HepG2 (cell line): ENCODE results near the gene METTL4. TPM values are rescaled to one million over a fixed set of nuclear protein-coding genes. Genes with fewer than 3 reads are reported as not detected.

Experiments
- AHDC1 ChIP-seq: sonication (generic); formaldehyde crosslinking; IDR thresholded peaks from 2 replicates; pipeline ENCODE4 v1.5.1; 2020; ENCODE audit warnings: mild to moderate bottlenecking, missing genetic modification reagents, borderline replicate concordance
- GRHL1 ChIP-seq: sonication (generic); formaldehyde crosslinking; conservative IDR thresholded peaks from 2 replicates; pipeline ENCODE4 v1.8.0; 2022; ENCODE audit warnings: missing genetic modification reagents
- MBD4 ChIP-seq: IDR thresholded peaks from 2 replicates; pipeline ENCODE4 v1.6.1; 2012; ENCODE audit warnings: low read length, inconsistent platforms, borderline replicate concordance
- SP140L ChIP-seq: sonication (generic); formaldehyde crosslinking; IDR thresholded peaks from 2 replicates; pipeline ENCODE4 v1.4.0; 2020; ENCODE audit warnings: missing genetic modification reagents, borderline replicate concordance
- polyA plus RNA-seq, 8 experiments: library from polyadenylated mRNA; depleted of rRNA in 3 of 8; stranded (reverse) in 7 of 8; unstranded in 1 of 8; fragments of >200 nt; fragmentation: Illumina TruSeq in 4 of 8; extraction: Trizol in 4 of 8; gene quantifications; 2 replicates each; pipeline versions ENCODE4 v1.2.1 to v1.2.3, GENCODE V29; 2011 to 2016; ENCODE audit warnings: low read depth in 4 of 8, missing spikeins in 1 of 8, mixed read lengths in 1 of 8; ENCODE audit not compliant: insufficient read depth in 1 of 8
- total RNA-seq, 5 experiments: library from RNA; depleted of rRNA; stranded (reverse); fragments of >200 nt; fragmentation: Illumina TruSeq; extraction: Trizol; gene quantifications; 2 replicates each; pipeline ENCODE4 v1.2.3, GENCODE V29; 2016; ENCODE audit warnings: low read depth in 1 of 5
- TF ChIP-seq, protein P1 (sequence below): sonication (generic); formaldehyde crosslinking; IDR thresholded peaks from 2 replicates; pipeline ENCODE4 v1.4.0; 2020; ENCODE audit warnings: missing genetic modification reagents

METTL4 gene
- total and polyA plus RNA-seq, 2 of the 13 experiments (the other 11 are each of a cell fraction or from before 2014, with no cell fraction given) = 6.8 to 8.1 TPM

DNA sequence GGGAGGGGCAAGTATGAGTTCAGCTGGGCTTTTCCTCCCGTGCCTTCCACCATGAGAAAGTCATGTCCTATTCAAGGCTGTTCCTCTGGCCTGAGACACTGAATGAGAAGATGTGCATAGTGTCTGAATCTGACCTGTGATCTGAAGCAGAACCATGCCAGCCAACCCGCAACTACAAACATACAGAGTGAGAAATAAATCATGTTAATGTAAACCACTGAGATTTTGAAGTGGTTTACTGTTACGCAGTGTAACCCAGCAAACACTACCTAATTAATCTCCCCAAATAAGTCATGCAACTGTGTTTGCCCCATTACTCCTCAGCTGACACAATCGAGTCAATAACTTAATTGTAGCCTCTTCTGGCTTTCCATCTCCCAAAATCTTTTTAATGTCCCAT is 49.2 kb downstream of the METTL4 start (continued):
- TF ChIP-seq GRHL1 = no peak
- TF ChIP-seq MBD4 = no peak
- TF ChIP-seq SP140L = no peak
- TF ChIP-seq, protein P1, sequence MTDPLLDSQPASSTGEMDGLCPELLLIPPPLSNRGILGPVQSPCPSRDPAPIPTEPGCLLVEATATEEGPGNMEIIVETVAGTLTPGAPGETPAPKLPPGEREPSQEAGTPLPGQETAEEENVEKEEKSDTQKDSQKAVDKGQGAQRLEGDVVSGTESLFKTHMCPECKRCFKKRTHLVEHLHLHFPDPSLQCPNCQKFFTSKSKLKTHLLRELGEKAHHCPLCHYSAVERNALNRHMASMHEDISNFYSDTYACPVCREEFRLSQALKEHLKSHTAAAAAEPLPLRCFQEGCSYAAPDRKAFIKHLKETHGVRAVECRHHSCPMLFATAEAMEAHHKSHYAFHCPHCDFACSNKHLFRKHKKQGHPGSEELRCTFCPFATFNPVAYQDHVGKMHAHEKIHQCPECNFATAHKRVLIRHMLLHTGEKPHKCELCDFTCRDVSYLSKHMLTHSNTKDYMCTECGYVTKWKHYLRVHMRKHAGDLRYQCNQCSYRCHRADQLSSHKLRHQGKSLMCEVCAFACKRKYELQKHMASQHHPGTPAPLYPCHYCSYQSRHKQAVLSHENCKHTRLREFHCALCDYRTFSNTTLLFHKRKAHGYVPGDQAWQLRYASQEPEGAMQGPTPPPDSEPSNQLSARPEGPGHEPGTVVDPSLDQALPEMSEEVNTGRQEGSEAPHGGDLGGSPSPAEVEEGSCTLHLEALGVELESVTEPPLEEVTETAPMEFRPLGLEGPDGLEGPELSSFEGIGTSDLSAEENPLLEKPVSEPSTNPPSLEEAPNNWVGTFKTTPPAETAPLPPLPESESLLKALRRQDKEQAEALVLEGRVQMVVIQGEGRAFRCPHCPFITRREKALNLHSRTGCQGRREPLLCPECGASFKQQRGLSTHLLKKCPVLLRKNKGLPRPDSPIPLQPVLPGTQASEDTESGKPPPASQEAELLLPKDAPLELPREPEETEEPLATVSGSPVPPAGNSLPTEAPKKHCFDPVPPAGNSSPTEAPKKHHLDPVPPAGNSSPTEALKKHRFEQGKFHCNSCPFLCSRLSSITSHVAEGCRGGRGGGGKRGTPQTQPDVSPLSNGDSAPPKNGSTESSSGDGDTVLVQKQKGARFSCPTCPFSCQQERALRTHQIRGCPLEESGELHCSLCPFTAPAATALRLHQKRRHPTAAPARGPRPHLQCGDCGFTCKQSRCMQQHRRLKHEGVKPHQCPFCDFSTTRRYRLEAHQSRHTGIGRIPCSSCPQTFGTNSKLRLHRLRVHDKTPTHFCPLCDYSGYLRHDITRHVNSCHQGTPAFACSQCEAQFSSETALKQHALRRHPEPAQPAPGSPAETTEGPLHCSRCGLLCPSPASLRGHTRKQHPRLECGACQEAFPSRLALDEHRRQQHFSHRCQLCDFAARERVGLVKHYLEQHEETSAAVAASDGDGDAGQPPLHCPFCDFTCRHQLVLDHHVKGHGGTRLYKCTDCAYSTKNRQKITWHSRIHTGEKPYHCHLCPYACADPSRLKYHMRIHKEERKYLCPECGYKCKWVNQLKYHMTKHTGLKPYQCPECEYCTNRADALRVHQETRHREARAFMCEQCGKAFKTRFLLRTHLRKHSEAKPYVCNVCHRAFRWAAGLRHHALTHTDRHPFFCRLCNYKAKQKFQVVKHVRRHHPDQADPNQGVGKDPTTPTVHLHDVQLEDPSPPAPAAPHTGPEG (CRISPR knock-in tag) = no peak
- no peak for TF ChIP-seq AHDC1 (CRISPR knock-in tag)
